Head of caudate nucleus (tissue), 42 donors: ENCODE data around the gene FOXB2.

Source experiments
- DNase-seq, 42 donors: peaks; one replicate each; pipeline versions ENCODE4 v3.0.0 to v3.0.0-alpha.2; 2020 to 2021; ENCODE audit warnings: mixed read lengths in 7 of 42
- intact Hi-C: fragments of 100-400 bp; cut with DNase I; formaldehyde crosslinking; loops from one replicate; pipeline ENCODE4 v1.15.0; 2022

The FOXB2 gene

DNA sequence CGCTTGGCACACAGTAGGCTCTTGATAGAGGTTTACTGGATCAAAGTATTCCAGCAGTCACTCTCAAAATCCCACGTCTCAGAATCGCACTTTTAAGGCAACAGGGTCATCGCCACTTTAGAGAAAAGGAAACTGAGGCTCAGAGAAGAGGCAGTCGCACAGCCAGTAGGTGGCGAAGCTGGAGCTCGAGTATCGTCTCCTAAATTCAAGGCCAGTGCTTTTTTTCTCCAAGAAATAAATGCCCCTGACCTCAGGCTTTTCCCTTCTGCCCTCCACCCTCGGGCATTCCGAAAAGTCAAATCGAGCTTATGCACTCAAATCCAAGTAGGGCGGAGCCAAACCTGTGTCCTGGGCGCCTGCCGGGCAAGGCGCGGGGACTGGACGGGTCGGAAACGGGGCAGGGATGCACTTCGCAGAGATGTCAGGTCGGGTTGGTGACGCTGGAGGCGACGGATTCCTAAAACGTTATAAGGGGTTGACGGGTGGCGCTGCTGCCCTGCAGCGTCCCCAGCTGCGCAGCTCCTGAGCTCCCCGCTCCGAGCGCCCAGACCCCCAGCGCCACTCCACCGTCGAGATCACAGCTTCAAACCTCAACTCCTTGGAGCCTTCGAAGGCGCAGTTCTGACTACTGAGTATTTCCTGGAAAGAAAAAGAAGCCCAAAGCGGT, 4.7 kb upstream of the FOXB2 start:
- DNase-seq = peak in 1 of 42 donors; percentile 32
- intact Hi-C loops = no loop called here

- intact Hi-C loops = no loop called here
- DNase-seq = peak in 1 of 42 donors; percentile 31
Observed at GRCh38 chr9:77015327-77016048, 4.0 kb upstream of the FOXB2 start.

GRCh38 chr9:77016121-77016525, 3.3 kb upstream of the FOXB2 start:
- peak in 1 of 42 donors; percentile 38 for DNase-seq
- intact Hi-C loops = no loop called here

DNA sequence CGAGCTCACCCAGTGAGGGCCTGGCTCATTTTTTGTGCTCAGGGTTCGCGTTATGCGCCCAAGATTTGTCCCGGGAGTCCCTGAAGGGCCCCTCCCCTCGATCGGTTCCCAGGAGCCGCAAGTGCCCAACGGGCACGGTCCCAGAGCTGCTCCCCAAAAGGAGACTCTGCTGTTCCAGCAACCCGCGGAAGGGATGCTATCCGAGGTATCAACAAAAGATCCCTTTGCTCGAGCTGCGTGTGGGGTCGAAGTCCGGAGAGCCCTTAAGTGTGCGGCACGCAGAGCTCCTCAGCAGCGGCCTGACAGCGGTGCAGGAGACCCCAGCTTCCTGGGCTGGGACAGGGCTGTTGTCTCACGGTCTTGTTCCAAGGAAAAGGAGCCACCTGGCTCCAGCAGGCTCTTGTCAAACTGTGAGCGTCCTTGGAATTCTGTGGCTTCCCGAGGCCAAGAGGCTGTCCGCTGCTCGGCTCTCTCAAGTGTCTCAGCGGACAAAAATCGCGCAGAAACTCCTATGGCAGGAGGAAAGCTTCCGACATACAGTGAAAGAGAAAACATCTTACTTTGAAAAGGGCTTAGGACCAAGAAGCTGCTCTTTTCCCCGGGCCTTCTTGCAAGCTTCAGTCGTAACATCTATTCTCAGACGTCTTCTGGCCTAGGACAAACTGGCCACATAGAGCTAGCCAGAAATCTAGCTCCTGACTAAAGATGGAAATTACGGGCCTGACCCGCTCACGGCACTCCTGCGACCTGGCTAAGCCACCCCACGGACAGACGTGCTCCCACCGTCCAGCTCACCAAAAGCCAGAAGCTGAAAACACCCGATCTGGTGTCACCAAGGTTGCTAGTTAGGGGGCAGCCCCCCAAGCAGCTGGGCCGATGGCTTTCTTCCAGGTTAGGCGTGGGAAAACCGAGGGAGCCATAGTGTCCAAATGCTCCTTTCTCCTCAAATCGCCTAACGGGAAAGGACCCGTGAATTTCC, 2.6 kb upstream of the FOXB2 start:
- DNase-seq = peak in 2 of 42 donors; percentile 16 to 41
- intact Hi-C loops = no loop called here

DNA sequence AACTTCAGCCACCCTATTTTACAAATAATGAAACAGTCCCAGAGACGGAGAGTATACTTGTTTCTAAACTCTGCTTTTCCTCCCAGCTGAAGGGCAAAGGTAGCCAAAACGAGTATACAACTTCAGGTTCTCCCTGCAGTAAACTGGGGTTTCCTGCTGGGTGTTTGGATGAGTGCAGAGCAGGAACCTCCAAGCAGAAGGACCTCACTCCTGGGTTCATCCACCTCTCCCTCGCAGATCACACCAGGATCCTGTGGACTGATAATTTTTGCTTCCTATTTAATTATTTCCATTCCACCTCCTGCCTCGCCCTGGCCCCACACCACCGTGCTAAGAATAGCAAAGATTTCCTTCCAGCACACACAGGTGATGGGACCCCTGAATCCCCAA, 2.0 kb upstream of the FOXB2 start:
- intact Hi-C loops = no loop called here
- peak in 1 of 42 donors; percentile 34 for DNase-seq

- peak in 1 of 42 donors; percentile 45 for DNase-seq
Observed at GRCh38 chr9:77018058-77018968, 1.1 kb upstream of the FOXB2 start.

DNA sequence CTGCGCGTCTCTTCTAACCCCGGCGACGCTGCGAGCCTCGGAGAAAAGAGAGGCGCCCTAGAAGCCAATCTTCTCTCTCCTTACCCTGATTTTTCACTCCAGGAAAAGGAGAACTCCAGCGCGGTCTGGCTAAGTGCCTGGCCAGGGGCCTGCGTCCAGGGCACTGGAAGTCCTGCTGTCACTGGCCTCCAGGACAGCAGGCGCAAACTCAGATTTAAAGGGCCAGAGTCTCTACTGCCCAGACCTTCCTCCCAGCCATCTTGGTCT, 553 bp upstream of the FOXB2 start:
- DNase-seq = no peak
- intact Hi-C loops = no loop called here

More at GRCh38 chr9:77018058-77018968, 1.1 kb upstream of the FOXB2 start:
- intact Hi-C loops = no loop called here

- intact Hi-C loops = no loop called here
- DNase-seq = peak in 1 of 42 donors; percentile 36
Observed at GRCh38 chr9:77019926-77020412, 514 bp downstream of the FOXB2 start.

GRCh38 chr9:77020413-77021290, 1.2 kb downstream of the FOXB2 start:
- DNase-seq = peak in 1 of 42 donors; percentile 29
- intact Hi-C loops = no loop called here

DNA sequence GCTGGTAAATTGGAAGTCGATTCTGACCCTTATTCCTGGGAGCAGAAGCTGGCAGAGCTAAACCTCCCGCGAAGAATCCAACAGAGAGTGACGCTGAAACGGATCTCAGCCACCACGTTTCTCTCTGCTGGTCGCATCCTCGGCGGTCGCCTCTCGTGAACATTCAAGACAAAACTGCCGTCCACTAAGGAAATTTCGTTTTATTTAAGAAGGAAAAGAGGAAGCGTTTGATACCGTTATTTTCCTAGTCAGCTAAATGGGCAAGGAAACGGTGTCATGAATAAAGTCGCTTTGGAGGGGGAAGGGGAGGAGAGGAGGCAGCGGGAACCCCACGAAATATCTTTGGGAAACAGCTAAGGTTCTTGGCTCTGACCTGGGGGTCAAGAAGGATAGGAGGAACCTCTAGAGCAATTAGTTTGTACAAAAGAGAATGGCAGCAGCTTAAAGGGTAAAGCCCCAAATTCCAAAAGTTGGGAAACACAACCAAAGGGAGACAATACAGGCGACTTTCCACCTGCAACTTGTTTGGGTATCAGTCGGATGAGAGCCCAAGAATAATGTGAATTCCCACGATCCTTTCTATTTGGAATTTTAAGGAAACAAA, 1.9 kb downstream of the FOXB2 start:
- intact Hi-C loops = no loop called here
- DNase-seq = peak in 1 of 42 donors; percentile 30

DNA sequence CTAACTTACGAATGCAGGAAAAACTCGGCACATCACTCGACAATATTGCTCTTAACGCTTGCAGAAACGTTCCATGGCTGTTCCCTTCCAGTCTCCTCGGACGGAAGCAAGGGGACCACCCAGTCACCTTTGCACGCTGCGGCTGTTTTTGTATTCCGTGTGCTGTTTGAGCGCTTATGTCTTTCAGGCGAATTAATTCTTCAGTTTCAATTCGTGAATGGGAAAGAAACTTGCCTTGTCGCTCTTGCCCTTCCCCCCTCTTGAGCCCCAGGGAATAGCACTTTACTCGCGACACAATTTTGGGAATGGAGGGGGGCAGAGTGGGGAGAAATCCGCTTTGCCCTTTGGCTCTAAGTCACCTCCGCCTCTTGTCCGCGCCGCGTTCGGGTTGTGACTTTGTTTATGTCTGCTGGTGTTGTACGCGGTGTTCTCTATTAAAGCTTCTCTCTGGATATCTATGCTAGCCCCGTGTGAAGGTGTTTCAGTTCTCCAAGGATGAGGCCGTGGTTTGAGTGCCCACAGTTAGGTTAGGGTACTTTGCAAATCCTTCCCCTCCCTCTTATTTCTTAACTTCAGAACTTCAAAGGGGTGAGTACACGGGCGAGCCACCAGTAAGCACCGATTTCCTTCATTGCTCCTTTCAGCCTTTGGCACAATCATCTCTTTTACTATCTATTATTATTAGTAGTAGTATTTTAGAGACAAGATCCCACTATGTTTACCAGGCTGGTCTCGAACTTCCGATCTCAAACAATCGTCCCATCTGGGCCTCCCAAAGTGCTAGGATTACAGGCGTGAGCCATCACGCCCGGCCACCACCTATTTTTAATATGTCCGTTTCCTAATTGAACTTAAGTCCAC, 2.7 kb downstream of the FOXB2 start:
- intact Hi-C loops = no loop called here
- peak in 1 of 42 donors; percentile 35 for DNase-seq

- peak in 1 of 42 donors; percentile 34 for DNase-seq
- intact Hi-C loops = no loop called here
Observed at GRCh38 chr9:77022783-77023440, 3.5 kb downstream of the FOXB2 start.

GRCh38 chr9:77023726-77024125, 4.3 kb downstream of the FOXB2 start:
- intact Hi-C loops = no loop called here
- DNase-seq = no peak

GRCh38 chr9:77024776-77025545, 5.5 kb downstream of the FOXB2 start:
- intact Hi-C loops = no loop called here
- no peak for DNase-seq

DNA sequence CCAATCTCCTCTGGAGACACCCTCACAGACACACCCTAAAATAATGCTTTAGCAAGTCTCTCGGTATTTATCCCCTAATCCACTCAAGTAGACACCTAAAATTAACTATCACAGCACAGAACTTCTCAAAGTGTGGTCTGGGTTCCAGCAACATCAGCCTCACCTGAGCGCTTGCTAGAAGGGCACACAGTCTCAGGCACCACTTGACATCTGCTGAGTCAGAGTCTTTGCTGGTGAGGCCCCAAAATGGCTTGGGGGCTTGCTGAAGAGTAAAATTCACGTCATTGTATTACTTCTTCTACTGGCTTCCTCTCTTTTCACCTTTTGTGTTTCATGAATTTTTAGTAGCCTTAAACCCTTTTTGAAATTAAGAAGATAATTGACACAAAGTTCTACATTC, 9.0 kb downstream of the FOXB2 start:
- DNase-seq = no peak
- intact Hi-C loops = no loop called here
